K562 (cell line): ENCODE measurements around the gene AIG1. TPM values are rescaled to one million over a fixed set of nuclear protein-coding genes. Genes with fewer than 3 reads are reported as not detected.

ENCODE experiments used
- ATAC-seq: fragments of 200-7000 bp; cut with Tn5 transposase; 3 replicates; pipeline ENCODE4 v1.9.1; 2020; ENCODE audit warnings: moderate library complexity
- BruUV-seq: library from RNA; stranded (reverse); fragments of 400-500 nt; replicated peaks from 2 replicates; lab custom pipeline; 2021; lab: Mats Ljungman, UMichigan
- CTCF ChIA-PET: fragments of 300-600 bp; formaldehyde crosslinking; extraction: SDS; loops from one replicate; lab custom pipeline; 2021; ENCODE audit warnings: low intra/inter-chr PET ratio; lab: Yijun Ruan, JAX
- POLR2A ChIA-PET: fragments of 300-600, 350-650 bp; sonication (Branson Sonifier 250); formaldehyde crosslinking; extraction: SDS; loops from one replicate; lab custom pipeline; 2021; ENCODE audit warnings: antibody characterized with exemption, inconsistent platforms; lab: Yijun Ruan, JAX
- DNase-seq, 4 experiments: peaks; one replicate each; pipeline versions ENCODE4 v3.0.0 to v3.0.0-alpha.2; 2011 to 2018; ENCODE audit warnings: low spot score in 3 of 4, mixed read lengths in 3 of 4; ENCODE audit errors: extremely low read depth in 1 of 4
- FAIRE-seq: peaks from 2 replicates; lab custom pipeline; 2011; peaks lifted over from hg19 to GRCh38; lab: Jason Lieb, UNC
- H2AFZ ChIP-seq: 2 replicates; pipeline ENCODE4 v1.6.0; 2011; ENCODE audit warnings: low read depth, low read length, control low read depth, inconsistent platforms
- H3K27ac ChIP-seq: fragments of 200-600 bp; 3 replicates; pipeline ENCODE4 v1.8.0; 2011; ENCODE audit warnings: low read depth, mild to moderate bottlenecking, control low read depth, inconsistent platforms, low read length, moderate library complexity, mixed read lengths; ENCODE audit errors: extremely low read depth
- H3K27me3 ChIP-seq, 2 experiments: fragments of 300-600 bp in 1 of 2; 2 replicates in 1 of 2; 3 replicates in 1 of 2; pipeline versions ENCODE4 v1.6.0 to v1.8.0; 2011; ENCODE audit warnings: inconsistent platforms in 2 of 2, low read length in 2 of 2, mild to moderate bottlenecking in 1 of 2, mixed read lengths in 1 of 2, moderate library complexity in 1 of 2; ENCODE audit not compliant: control insufficient read depth in 2 of 2, insufficient read depth in 2 of 2
- H3K36me3 ChIP-seq: fragments of 300-600 bp; 3 replicates; pipeline ENCODE4 v1.8.0; 2011; ENCODE audit warnings: mild to moderate bottlenecking, low read length, inconsistent platforms; ENCODE audit not compliant: control insufficient read depth, insufficient read depth
- H3K4me1 ChIP-seq, 2 experiments: fragments of 200-600 bp in 1 of 2; replicated peaks in 1 of 2; 2 replicates in 1 of 2; 3 replicates in 1 of 2; pipeline versions ENCODE4 v1.5.1 to v1.8.0; 2011; ENCODE audit warnings: inconsistent platforms in 2 of 2, low read length in 2 of 2, mild to moderate bottlenecking in 1 of 2, mixed read lengths in 1 of 2, moderate library complexity in 1 of 2; ENCODE audit not compliant: control insufficient read depth in 2 of 2, insufficient read depth in 2 of 2
- H3K4me2 ChIP-seq: 2 replicates; pipeline ENCODE4 v1.6.1; 2011; ENCODE audit warnings: low read length, control low read depth, inconsistent platforms, mixed read lengths; ENCODE audit not compliant: insufficient read depth
- H3K4me3 ChIP-seq: fragments of 200-600 bp; sonication (generic), shearing (Covaris generic); 2 replicates; pipeline ENCODE4 v1.5.1; 2016; ENCODE audit warnings: control low read depth, inconsistent platforms
- H3K79me2 ChIP-seq: fragments of 200-600 bp; 3 replicates; pipeline ENCODE4 v1.8.0; 2011; ENCODE audit warnings: low read length, inconsistent platforms; ENCODE audit not compliant: control insufficient read depth, insufficient read depth
- H3K9ac ChIP-seq, 2 experiments: 2 replicates each; pipeline versions ENCODE4 v1.6.0 to v1.6.1; 2011; ENCODE audit warnings: low read depth in 2 of 2, low read length in 2 of 2, control low read depth in 1 of 2, inconsistent platforms in 1 of 2, mild to moderate bottlenecking in 1 of 2, mixed read lengths in 1 of 2; ENCODE audit not compliant: insufficient read depth in 1 of 2
- H3K9me1 ChIP-seq: one replicate; pipeline ENCODE4 v1.6.0; 2011; ENCODE audit warnings: inconsistent platforms, mild to moderate bottlenecking, low read length, moderate library complexity; ENCODE audit not compliant: control insufficient read depth, insufficient read depth
- H3K9me3 ChIP-seq: replicated peaks from 2 replicates; pipeline ENCODE4 v1.5.1; 2011; ENCODE audit warnings: low read depth, low read length, inconsistent platforms; ENCODE audit not compliant: control insufficient read depth, insufficient read depth
- H4K20me1 ChIP-seq: replicated peaks from 2 replicates; pipeline ENCODE4 v1.6.1; 2011; ENCODE audit warnings: low read length, inconsistent platforms, mixed read lengths; ENCODE audit not compliant: control insufficient read depth, insufficient read depth
- KAT2B ChIP-seq: IDR thresholded peaks from one replicate; pipeline ENCODE4 v1.6.1; 2012; ENCODE audit warnings: low read depth, mild to moderate bottlenecking, control low read depth, inconsistent platforms, low read length, moderate library complexity
- PRDM10 ChIP-seq: fragments of 450-650 bp; IDR thresholded peaks from 2 replicates; pipeline ENCODE4 v1.6.1; 2018; ENCODE audit not compliant: partially characterized antibody
- RBM25 ChIP-seq: fragments of 200-400 bp; formaldehyde crosslinking; IDR thresholded peaks from 2 replicates; pipeline ENCODE4 v1.6.1; 2018; ENCODE audit warnings: low read length, low read depth, moderate library complexity; ENCODE audit not compliant: severe bottlenecking
- U2AF1 ChIP-seq: fragments of 200-400 bp; formaldehyde crosslinking; optimal IDR thresholded peaks from 2 replicates; pipeline ENCODE3; 2017; ENCODE audit warnings: mild to moderate bottlenecking, low read depth, low read length, moderate library complexity
- ZNF146 ChIP-seq: IDR thresholded peaks from one replicate; pipeline ENCODE4 v1.6.1; 2018; ENCODE audit warnings: missing compliant biosample characterization; ENCODE audit not compliant: unreplicated experiment
- WGBS: fragments of 100-300 bp; shearing (Covaris generic); methylation state at CpG from one replicate; pipeline ENCODE4 v1.1.6; 2016; ENCODE audit warnings: low coverage, mixed read lengths; ENCODE audit not compliant: insufficient coverage; ENCODE audit errors: missing lambda C conversion rate; 5-methylcytosine and 5-hydroxymethylcytosine counted together
- in situ Hi-C: fragments of 300-500 bp; cut with MboI; formaldehyde crosslinking; loops from 4 replicates; pipeline ENCODE4 v1.15.0; 2018; ENCODE audit warnings: inconsistent platforms, mixed read lengths
- intact Hi-C: fragments of 100-400 bp; cut with micrococcal nuclease; formaldehyde crosslinking; loops from 2 replicates; pipeline ENCODE4 v1.14.2; 2022
- polyA plus RNA-seq, 8 experiments: library from polyadenylated mRNA; depleted of rRNA in 4 of 8; stranded (reverse) in 5 of 8; unstranded in 3 of 8; fragments of >200 nt; fragmentation: Nextera tagmentation in 2 of 8; fragmentation: Illumina TruSeq in 1 of 8; extraction: Ambion mirVana in 2 of 8; extraction: Trizol in 1 of 8; gene quantifications; 2 replicates each; pipeline versions ENCODE4 v1.2.1 to v1.2.3, GENCODE V29; 2011 to 2014; ENCODE audit warnings: inconsistent platforms in 1 of 8, missing spikeins in 1 of 8
- total RNA-seq, 7 experiments: library from RNA; depleted of rRNA in 6 of 7; stranded (reverse); fragments of >200 nt in 6 of 7; fragmentation: Illumina TruSeq in 2 of 7; extraction: Trizol in 2 of 7; gene quantifications; 2 replicates each; pipeline versions ENCODE4 v1.2.1 to v1.2.3, GENCODE V29; 2011 to 2021; ENCODE audit warnings: low replicate concordance in 1 of 7

Gene AIG1
- total and polyA plus RNA-seq, 9 of the 15 experiments (the other 6 are each of a cell fraction or from before 2014, with no cell fraction given) = 74.8 to 333 (median 127) TPM

GRCh38 chr6:143331362-143331761 lies 270.7 kb downstream of the AIG1 start:
- Histone ChIP-seq H2AFZ (no peak overlapping the region), H3K9me3 (no peaks in the 10 kb centered on the region), H3K4me1 (no peaks in the 10 kb centered on the region), H3K36me3 (peaks cover 13% of the 10 kb centered on the region; the same call in 2 of the 3 replicates), H3K9me1 (no peaks in the 10 kb centered on the region), H3K9ac (no peak overlapping the region), H3K79me2 (no peaks in the 10 kb centered on the region), H3K4me3 (no peak overlapping the region), H4K20me1 (no peaks in the 10 kb centered on the region), H3K27me3 (no peaks in the 10 kb centered on the region), H3K27ac (no peak overlapping the region), H3K4me2 (no peak overlapping the region)
- no peak for TF ChIP-seq PRDM10
- TF ChIP-seq U2AF1 = no peak
- peak; percentile 64 for TF ChIP-seq ZNF146 (CRISPR knock-in tag)
- TF ChIP-seq KAT2B = no peak
- peak; percentile 18 for TF ChIP-seq RBM25
- FAIRE-seq = no peak
- 55% methylated on average over 2 of the region's 2 CpGs for WGBS
- no TSS peak for BruUV-seq
- intact Hi-C loops = no loop called here
- ChIA-PET POLR2A (no interaction called here), CTCF (no interaction called here)
- in situ Hi-C loops = no loop called here
- ATAC-seq = no peak
- no peak for DNase-seq
